NCI-H1105 (cell line): ENCODE measurements around the gene CFAP46.
"Not testable (repeated sequence)": the region's sequence is repeated elsewhere in the genome, so short reads cannot be mapped to it uniquely, and the experiment has no call there.

Experiments
- DNase-seq: peaks from one replicate; lab custom pipeline; 2025; lab: John Stamatoyannopoulos, UW

Gene CFAP46

GRCh38 chr10:132912713-132913558 is 29.4 kb downstream of the CFAP46 start:
- no peak for DNase-seq

GRCh38 chr10:132912225-132912712 is 30.1 kb downstream of the CFAP46 start:
- no peak for DNase-seq

GRCh38 chr10:132911786-132912097 is 30.6 kb downstream of the CFAP46 start:
- DNase-seq = no peak

- no peak for DNase-seq
Observed at GRCh38 chr10:132910901-132911785, 31.2 kb downstream of the CFAP46 start.

- no peak for DNase-seq
Observed at GRCh38 chr10:132910186-132910880, 32.0 kb downstream of the CFAP46 start.

- DNase-seq = no peak
Observed at GRCh38 chr10:132909491-132910071, 32.8 kb downstream of the CFAP46 start.

GRCh38 chr10:132908621-132909295 is 33.6 kb downstream of the CFAP46 start:
- DNase-seq = no peak

GRCh38 chr10:132907821-132908620 is 34.3 kb downstream of the CFAP46 start:
- no peak for DNase-seq

- DNase-seq = no peak
Observed at GRCh38 chr10:132906836-132907235, 35.5 kb downstream of the CFAP46 start.

- no peak for DNase-seq
Observed at GRCh38 chr10:132906106-132906505, 36.3 kb downstream of the CFAP46 start.

GRCh38 chr10:132905661-132906060 is 36.7 kb downstream of the CFAP46 start:
- no peak for DNase-seq

- DNase-seq = no peak
Observed at GRCh38 chr10:132904814-132905649, 37.3 kb downstream of the CFAP46 start.

- DNase-seq = peak; percentile 73
Observed at GRCh38 chr10:132904181-132904813, 38.1 kb downstream of the CFAP46 start.

- DNase-seq = not testable (repeated sequence)
Observed at GRCh38 chr10:132902656-132903575, 39.5 kb downstream of the CFAP46 start.

- DNase-seq = no peak
Observed at GRCh38 chr10:132901351-132901750, 41.0 kb downstream of the CFAP46 start.

GRCh38 chr10:132900211-132900756 is 42.1 kb downstream of the CFAP46 start:
- DNase-seq = no peak

GRCh38 chr10:132899751-132900065 is 42.7 kb downstream of the CFAP46 start:
- DNase-seq = no peak
